D721Med (cell line): ENCODE data around the gene GAB1.

Experiments used
- DNase-seq: peaks from one replicate; pipeline ENCODE4 v3.0.0; 2011; ENCODE audit warnings: low spot score; ENCODE audit not compliant: insufficient read length
- FAIRE-seq: peaks from 2 replicates; lab custom pipeline; 2011; peaks lifted over from hg19 to GRCh38; lab: Jason Lieb, UNC
- CTCF ChIP-seq: IDR thresholded peaks from 2 replicates; pipeline ENCODE4 v1.5.1; 2012; ENCODE audit warnings: mild to moderate bottlenecking, control low read depth; ENCODE audit not compliant: insufficient read depth; ENCODE audit errors: missing control alignments

GAB1 gene

GRCh38 chr4:143512978-143513313 lies 176.3 kb downstream of the GAB1 start:
- no peak for TF ChIP-seq CTCF
- FAIRE-seq: no peak
- DNase-seq: no peak

- TF ChIP-seq CTCF: no peak
- FAIRE-seq: peak; percentile 58
- DNase-seq: peak; percentile 54
Observed at GRCh38 chr4:143513314-143514168, 176.9 kb downstream of the GAB1 start, which contains the start of gene SMARCA5. SMARCA5 (plus strand) TSS chr4:143513702; CDS start chr4:143513925, 223 bp downstream.

- DNase-seq (no peak), FAIRE-seq (no peak)
- TF ChIP-seq CTCF: no peak
Observed at GRCh38 chr4:143514169-143514495, 177.5 kb downstream of the GAB1 start.

GRCh38 chr4:143514497-143514896 lies 177.8 kb downstream of the GAB1 start:
- DNase-seq: no peak
- no peak for TF ChIP-seq CTCF
- FAIRE-seq: no peak

- no peak for TF ChIP-seq CTCF
- FAIRE-seq (no peak), DNase-seq (no peak)
Observed at GRCh38 chr4:143514901-143515300, 178.2 kb downstream of the GAB1 start.

GRCh38 chr4:143515905-143516304 lies 179.2 kb downstream of the GAB1 start:
- no peak for FAIRE-seq
- no peak for DNase-seq
- TF ChIP-seq CTCF: no peak

GRCh38 chr4:143517764-143518163 lies 181.1 kb downstream of the GAB1 start:
- peak; percentile 61 for FAIRE-seq
- TF ChIP-seq CTCF: no peak

More at GRCh38 chr4:143517764-143518163, 181.1 kb downstream of the GAB1 start:
- DNase-seq: no peak
